ENCODE results near the gene OR52E5. TPM values are rescaled to one million over a fixed set of nuclear protein-coding genes. Genes with fewer than 3 reads are reported as not detected.

The OR52E5 gene
- polyA plus RNA-seq, 4 donors = not detected

- Histone ChIP-seq H3K36me3 (ENCODE audit: control insufficient read depth in 3 of 3, insufficient read depth in 2 of 3, low read depth in 1 of 3, low read length in 3 of 3) (no peaks in the 10 kb centered on the region), H3K4me1 (ENCODE audit: control insufficient read depth in 3 of 3, insufficient read depth in 2 of 3, low read depth in 1 of 3, low read length in 2 of 3) (no peaks in the 10 kb centered on the region), H3K27me3 (ENCODE audit: control insufficient read depth in 3 of 3, insufficient read depth in 3 of 3, low read length in 3 of 3) (no peaks in the 10 kb centered on the region), H3K4me3 (ENCODE audit: low read depth in 1 of 3, low read length in 3 of 3) (no peak overlapping the region), H3K27ac (ENCODE audit: low read depth in 1 of 3, low read length in 2 of 3) (no peak overlapping the region), H3K9me3 (ENCODE audit: control insufficient read depth in 2 of 2, insufficient read depth in 1 of 2, low read depth in 1 of 2, low read length in 1 of 2) (peaks cover 0 to 26% of the 10 kb centered on the region in 2 donors)
- WGBS, 3 donors = 92 to 96% (median 95%) methylated on average over 2 of the region's 2 CpGs
- FAIRE-seq (no peak), DNase-seq (no peak)
These were observed 47.7 kb downstream of the OR52E5 start for GRCh38 chr11:5940748-5941147.

DNA sequence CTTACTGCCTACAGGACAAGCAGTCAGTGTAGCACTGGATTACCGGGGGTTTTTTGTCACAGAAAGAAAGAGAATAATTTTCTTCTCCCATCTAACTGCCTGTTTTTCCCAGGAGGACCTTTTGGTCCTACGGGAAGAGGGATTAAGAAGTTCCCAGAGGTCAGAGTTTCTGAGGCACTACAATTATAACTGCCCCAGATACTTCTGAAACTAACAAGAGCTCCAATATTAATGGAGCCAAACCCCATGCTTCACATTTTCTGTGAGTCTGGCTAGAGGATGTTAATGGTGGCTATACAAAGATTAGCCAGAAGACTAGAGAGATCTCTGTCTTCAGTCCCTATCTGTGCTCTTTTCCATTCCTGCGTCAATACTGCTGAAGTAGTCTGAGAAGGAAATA lies 48.9 kb downstream of the OR52E5 start, which contains the start of gene OR56A3:
TSS of gene OR56A3 (plus strand) at position 301 of the 400 bp plus-strand sequence. CDS start 5,096 bp downstream, outside the sequence.
- Histone ChIP-seq H3K27ac (ENCODE audit: low read depth in 1 of 3, low read length in 2 of 3) (no peak within 1 kb of the TSS), H3K4me1 (ENCODE audit: control insufficient read depth in 3 of 3, insufficient read depth in 2 of 3, low read depth in 1 of 3, low read length in 2 of 3) (no peaks in the 10 kb centered on the region), H3K36me3 (ENCODE audit: control insufficient read depth in 3 of 3, insufficient read depth in 2 of 3, low read depth in 1 of 3, low read length in 3 of 3) (no peaks in the 10 kb centered on the region), H3K27me3 (ENCODE audit: control insufficient read depth in 3 of 3, insufficient read depth in 3 of 3, low read length in 3 of 3) (no peaks in the 10 kb centered on the region), H3K9me3 (ENCODE audit: control insufficient read depth in 2 of 2, insufficient read depth in 1 of 2, low read depth in 1 of 2, low read length in 1 of 2) (peaks cover 0 to 14% of the 10 kb centered on the region in 2 donors), H3K4me3 (ENCODE audit: low read depth in 1 of 3, low read length in 3 of 3) (no peak within 1 kb of the TSS)
- no peak for FAIRE-seq
- WGBS, 3 donors = 73 to 85% (median 82%) methylated on average over 3 of the region's 3 CpGs
- no peak for DNase-seq

Other genes with a start within 250 kb of the OR52E5 start
- 10 to 100 TPM in 3 of 4 donors, 1 to 10 TPM in 1; 6.5 to 22.0 (median 11.5) TPM for gene TRIM5, start 208.1 kb upstream of the OR52E5 start, polyA plus RNA-seq
- gene TRIM22, start 203.4 kb upstream of the OR52E5 start, polyA plus RNA-seq = 10 to 100 TPM in 3 of 4 donors, 1 to 10 TPM in 1; 7.4 to 19.2 (median 10.9) TPM
- under 1 TPM in 1 of 4 donors, not detected in 3; 0.03 TPM for gene OR56B1, start 156.8 kb upstream of the OR52E5 start, polyA plus RNA-seq
- under 1 TPM in 1 of 4 donors, not detected in 3; 0.06 TPM for gene OR52N4, start 139.0 kb upstream of the OR52E5 start, polyA plus RNA-seq
- gene OR52N5, start 109.9 kb upstream of the OR52E5 start, polyA plus RNA-seq = not detected
- gene OR52N1, start 101.9 kb upstream of the OR52E5 start, polyA plus RNA-seq = not detected
- gene OR52N2, start 84.3 kb upstream of the OR52E5 start, polyA plus RNA-seq = under 1 TPM in 1 of 4 donors, not detected in 3; 0.12 TPM
- not detected for gene OR52E6, start 51.3 kb upstream of the OR52E5 start, polyA plus RNA-seq
- gene OR52E8, start 35.5 kb upstream of the OR52E5 start, polyA plus RNA-seq = not detected
- gene OR52E4, start 12.6 kb upstream of the OR52E5 start, polyA plus RNA-seq = not detected
- gene OR56A3, start 49.0 kb downstream of the OR52E5 start, polyA plus RNA-seq = not detected
- not detected for gene OR56A5, start 75.3 kb downstream of the OR52E5 start, polyA plus RNA-seq
- not detected for gene OR52L1, start 93.8 kb downstream of the OR52E5 start, polyA plus RNA-seq
- gene OR56A4, start 113.7 kb downstream of the OR52E5 start, polyA plus RNA-seq = under 1 TPM in 1 of 4 donors, not detected in 3; 0.01 TPM
- under 1 TPM in 1 of 4 donors, not detected in 3; under 0.01 TPM for gene OR56A1, start 137.6 kb downstream of the OR52E5 start, polyA plus RNA-seq
- gene OR56B4, start 214.5 kb downstream of the OR52E5 start, polyA plus RNA-seq = under 1 TPM in 1 of 4 donors, not detected in 3; 0.31 TPM